HCT116 (cell line): ENCODE results near the gene STAMBPL1. TPM values are rescaled to one million over a fixed set of nuclear protein-coding genes. Genes with fewer than 3 reads are reported as not detected.

Source experiments
- ATAC-seq: fragments of 200-7000 bp; cut with Tn5 transposase; 2 replicates; pipeline ENCODE4 v1.9.1; 2020; ENCODE audit warnings: mild to moderate bottlenecking, moderate library complexity
- BruUV-seq: library from RNA; stranded (reverse); fragments of 400-500 nt; replicated peaks from 2 replicates; lab custom pipeline; 2021; lab: Mats Ljungman, UMichigan
- CTCF ChIA-PET: fragments of 300-600 bp; sonication (Branson Sonifier 250); formaldehyde crosslinking; loops from one replicate; lab custom pipeline; 2021; ENCODE audit warnings: antibody characterized with exemption; lab: Charles Lee
- POLR2A ChIA-PET: fragments of 300-600, 350-600 bp; sonication (Branson Sonifier 250); formaldehyde crosslinking; loops from one replicate; lab custom pipeline; 2021; ENCODE audit warnings: antibody characterized with exemption; lab: Charles Lee
- RAD21 ChIA-PET, 2 experiments: fragments of 300-600 bp; sonication (Branson Sonifier 250); formaldehyde crosslinking; loops; one replicate each; lab custom pipeline; 2023; ENCODE audit warnings: low total read pairs in 2 of 2; ENCODE audit not compliant: uncharacterized antibody in 2 of 2, unreplicated experiment in 2 of 2, low non-redundant PET in 1 of 2; lab: Charles Lee
- DNase-seq: peaks from one replicate; pipeline ENCODE4 v3.0.0-alpha.2; 2010; ENCODE audit warnings: low read depth, low spot score
- H2AFZ ChIP-seq: fragments of 200-600 bp; shearing (Covaris generic), sonication (generic); 2 replicates; pipeline ENCODE4 v1.6.1; 2017; ENCODE audit warnings: low read depth, mixed run types, mixed read lengths, antibody characterized with exemption, low read length; ENCODE audit not compliant: poor library complexity, severe bottlenecking
- H3K27ac ChIP-seq: 2 replicates; pipeline ENCODE4 v1.5.1; 2012; ENCODE audit warnings: low read depth, low read length
- H3K27me3 ChIP-seq: fragments of 200-600 bp; sonication (generic); 2 replicates; pipeline ENCODE4 v1.6.1; 2016; ENCODE audit warnings: mixed run types, low read length, mixed read lengths; ENCODE audit not compliant: insufficient read depth
- H3K36me3 ChIP-seq, 2 experiments: fragments of 200-500 bp in 1 of 2; fragments of 200-600 bp in 1 of 2; sonication (Bioruptor generic) in 1 of 2; sonication (generic) in 1 of 2; 2 replicates each; pipeline versions ENCODE4 v1.5.1 to v1.6.1; 2014 to 2016; ENCODE audit warnings: low read length in 2 of 2, inconsistent platforms in 1 of 2, mixed read lengths in 1 of 2, mixed run types in 1 of 2; ENCODE audit not compliant: insufficient read depth in 2 of 2, control insufficient read depth in 1 of 2
- H3K4me1 ChIP-seq, 2 experiments: fragments of 200-600 bp in 1 of 2; sonication (generic) in 1 of 2; 2 replicates each; pipeline versions ENCODE4 v1.5.1 to v1.6.1; 2012 to 2017; ENCODE audit warnings: low read length in 2 of 2, inconsistent platforms in 1 of 2, mild to moderate bottlenecking in 1 of 2, mixed read lengths in 1 of 2, mixed run types in 1 of 2, moderate library complexity in 1 of 2; ENCODE audit not compliant: insufficient read depth in 2 of 2, control insufficient read depth in 1 of 2
- H3K4me2 ChIP-seq: fragments of 200-600 bp; sonication (generic); 2 replicates; pipeline ENCODE4 v1.6.1; 2017; ENCODE audit warnings: mixed run types, low read length, mixed read lengths
- H3K4me3 ChIP-seq, 2 experiments: fragments of 200-600 bp in 1 of 2; sonication (generic) in 1 of 2; replicated peaks in 1 of 2; 2 replicates each; pipeline ENCODE4 v1.5.1; 2011 to 2016; ENCODE audit warnings: low read length in 2 of 2, control low read depth in 1 of 2, low read depth in 1 of 2, mild to moderate bottlenecking in 1 of 2, mixed read lengths in 1 of 2, mixed run types in 1 of 2
- H3K79me2 ChIP-seq: fragments of 200-600 bp; sonication (generic); 2 replicates; pipeline ENCODE4 v1.6.1; 2017; ENCODE audit warnings: mild to moderate bottlenecking, mixed run types, low read length, moderate library complexity, mixed read lengths; ENCODE audit not compliant: insufficient read depth
- H3K9ac ChIP-seq: fragments of 200-600 bp; sonication (generic); 2 replicates; pipeline ENCODE4 v1.6.1; 2016; ENCODE audit warnings: low read length, mixed read lengths
- H3K9me2 ChIP-seq: fragments of 200-600 bp; sonication (generic), shearing (Covaris generic); 2 replicates; pipeline ENCODE4 v1.6.1; 2017; ENCODE audit warnings: mixed run types, mild to moderate bottlenecking, moderate library complexity; ENCODE audit not compliant: insufficient read depth
- H3K9me3 ChIP-seq, 2 experiments: fragments of 200-500 bp in 1 of 2; fragments of 200-600 bp in 1 of 2; sonication (Bioruptor generic) in 1 of 2; sonication (generic) in 1 of 2; 2 replicates each; pipeline ENCODE4 v1.6.1; 2014 to 2017; ENCODE audit warnings: low read length in 2 of 2, mixed read lengths in 2 of 2, inconsistent platforms in 1 of 2, low read depth in 1 of 2, mild to moderate bottlenecking in 1 of 2, mixed run types in 1 of 2, moderate library complexity in 1 of 2; ENCODE audit not compliant: control insufficient read depth in 1 of 2, insufficient read depth in 1 of 2
- H4K20me1 ChIP-seq: fragments of 200-600 bp; sonication (generic), shearing (Covaris generic); 2 replicates; pipeline ENCODE4 v1.6.1; 2017; ENCODE audit warnings: mixed run types, mild to moderate bottlenecking, moderate library complexity; ENCODE audit not compliant: insufficient read depth
- ATF3 ChIP-seq: IDR thresholded peaks from 2 replicates; pipeline ENCODE4 v1.6.1; 2012
- CBX3 ChIP-seq: IDR thresholded peaks from 2 replicates; pipeline ENCODE4 v1.6.1; 2012; ENCODE audit warnings: low read depth
- CEBPB ChIP-seq: IDR thresholded peaks from 2 replicates; pipeline ENCODE4 v1.6.1; 2012; ENCODE audit warnings: low read depth
- CTCF ChIP-seq, 3 experiments: fragments of 200-600 bp in 1 of 3; sonication (generic) in 1 of 3; IDR thresholded peaks in 2 of 3; conservative IDR thresholded peaks in 1 of 3; 2 replicates each; pipeline ENCODE4 v1.5.1; 2012 to 2017; ENCODE audit warnings: low read depth in 2 of 3, low read length in 2 of 3, antibody characterized with exemption in 1 of 3, borderline replicate concordance in 1 of 3, control low read depth in 1 of 3, mild to moderate bottlenecking in 1 of 3, mixed read lengths in 1 of 3, mixed run types in 1 of 3, moderate library complexity in 1 of 3; ENCODE audit not compliant: insufficient read depth in 1 of 3
- ELF1 ChIP-seq: IDR thresholded peaks from 2 replicates; pipeline ENCODE4 v1.6.1; 2012; ENCODE audit warnings: low read depth, borderline replicate concordance
- EZH2phosphoT487 ChIP-seq: fragments of 200-600 bp; IDR thresholded peaks from 2 replicates; pipeline ENCODE4 v1.6.1; 2018; ENCODE audit warnings: antibody characterized with exemption, borderline replicate concordance
- FOSL1 ChIP-seq: IDR thresholded peaks from 2 replicates; pipeline ENCODE4 v1.6.1; 2012; ENCODE audit warnings: low read depth
- POLR2A ChIP-seq: IDR thresholded peaks from 2 replicates; pipeline ENCODE4 v1.7.0; 2011; ENCODE audit warnings: borderline replicate concordance; ENCODE audit not compliant: insufficient read depth, insufficient read length; ENCODE audit errors: extremely low read depth
- POLR2AphosphoS5 ChIP-seq: IDR thresholded peaks from 2 replicates; pipeline ENCODE4 v1.6.1; 2011; ENCODE audit warnings: mild to moderate bottlenecking, low read depth, low read length, moderate library complexity
- RAD21 ChIP-seq: IDR thresholded peaks from 2 replicates; pipeline ENCODE4 v1.6.1; 2012; ENCODE audit warnings: low read depth, mild to moderate bottlenecking
- SIN3A ChIP-seq: IDR thresholded peaks from 2 replicates; pipeline ENCODE4 v1.6.1; 2012; ENCODE audit warnings: low read depth
- SRF ChIP-seq: IDR thresholded peaks from 2 replicates; pipeline ENCODE4 v1.6.1; 2012; ENCODE audit warnings: low read depth
- TCF7L2 ChIP-seq: IDR thresholded peaks from 2 replicates; pipeline ENCODE4 v1.7.0; 2011; ENCODE audit warnings: borderline replicate concordance, inconsistent platforms; ENCODE audit not compliant: insufficient read depth, insufficient read length; ENCODE audit errors: extremely low read depth
- YY1 ChIP-seq: IDR thresholded peaks from 2 replicates; pipeline ENCODE4 v1.6.1; 2011; ENCODE audit warnings: low read length, low read depth, moderate library complexity, mild to moderate bottlenecking; ENCODE audit not compliant: insufficient replicate concordance; ENCODE audit errors: extremely low read depth
- ZNF274 ChIP-seq: fragments of 200-500 bp; sonication (Bioruptor generic); IDR thresholded peaks from 2 replicates; pipeline ENCODE4 v1.6.1; 2014; ENCODE audit warnings: mild to moderate bottlenecking, low read depth, low read length, inconsistent platforms
- intact Hi-C: fragments of 100-400 bp; cut with micrococcal nuclease; formaldehyde crosslinking; loops from 2 replicates; pipeline ENCODE4 v1.10.0; 2022
- total RNA-seq: library from RNA; stranded (reverse); gene quantifications from one replicate; pipeline ENCODE4 v1.2.1, GENCODE V29; 2021; ENCODE audit not compliant: unreplicated experiment
- TF ChIP-seq, protein P1 (sequence below): IDR thresholded peaks from 2 replicates; pipeline ENCODE4 v1.6.1; 2011; ENCODE audit warnings: mild to moderate bottlenecking, low read length, moderate library complexity; ENCODE audit not compliant: insufficient replicate concordance; ENCODE audit errors: extremely low read depth
- TF ChIP-seq, protein P2 (sequence below): IDR thresholded peaks from 2 replicates; pipeline ENCODE4 v1.6.1; 2012

STAMBPL1 gene
- total RNA-seq, 1 experiment from 2014 or later, result 11.0 TPM

GRCh38 chr10:88858491-88858890, 21.6 kb upstream of the STAMBPL1 start:
- ChIA-PET RAD21 (no interaction called here), POLR2A (no interaction called here)
- Histone ChIP-seq H3K4me3 (no peak overlapping the region), H3K4me1 (peaks cover 0 to 3% of the 10 kb centered on the region in 2 experiments; a peak in 1 of 4 replicates), H3K27me3 (no peaks in the 10 kb centered on the region), H3K9me2 (no peaks in the 10 kb centered on the region), H3K36me3 (no peaks in the 10 kb centered on the region), H3K9ac (no peak overlapping the region)
- no peak for DNase-seq
- no peak for TF ChIP-seq SIN3A
- no peak for TF ChIP-seq POLR2A
- no peak for TF ChIP-seq EZH2phosphoT487
- TF ChIP-seq, protein P1, sequence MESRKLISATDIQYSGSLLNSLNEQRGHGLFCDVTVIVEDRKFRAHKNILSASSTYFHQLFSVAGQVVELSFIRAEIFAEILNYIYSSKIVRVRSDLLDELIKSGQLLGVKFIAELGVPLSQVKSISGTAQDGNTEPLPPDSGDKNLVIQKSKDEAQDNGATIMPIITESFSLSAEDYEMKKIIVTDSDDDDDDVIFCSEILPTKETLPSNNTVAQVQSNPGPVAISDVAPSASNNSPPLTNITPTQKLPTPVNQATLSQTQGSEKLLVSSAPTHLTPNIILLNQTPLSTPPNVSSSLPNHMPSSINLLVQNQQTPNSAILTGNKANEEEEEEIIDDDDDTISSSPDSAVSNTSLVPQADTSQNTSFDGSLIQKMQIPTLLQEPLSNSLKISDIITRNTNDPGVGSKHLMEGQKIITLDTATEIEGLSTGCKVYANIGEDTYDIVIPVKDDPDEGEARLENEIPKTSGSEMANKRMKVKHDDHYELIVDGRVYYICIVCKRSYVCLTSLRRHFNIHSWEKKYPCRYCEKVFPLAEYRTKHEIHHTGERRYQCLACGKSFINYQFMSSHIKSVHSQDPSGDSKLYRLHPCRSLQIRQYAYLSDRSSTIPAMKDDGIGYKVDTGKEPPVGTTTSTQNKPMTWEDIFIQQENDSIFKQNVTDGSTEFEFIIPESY, result no peak
- no peak for TF ChIP-seq TCF7L2
- TF ChIP-seq YY1, result no peak
- no peak for TF ChIP-seq CEBPB
- no peak for TF ChIP-seq ATF3
- TF ChIP-seq POLR2AphosphoS5, result no peak
- TF ChIP-seq ELF1, result no peak
- TF ChIP-seq, protein P2, sequence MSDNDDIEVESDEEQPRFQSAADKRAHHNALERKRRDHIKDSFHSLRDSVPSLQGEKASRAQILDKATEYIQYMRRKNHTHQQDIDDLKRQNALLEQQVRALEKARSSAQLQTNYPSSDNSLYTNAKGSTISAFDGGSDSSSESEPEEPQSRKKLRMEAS, result no peak
- no peak for TF ChIP-seq ZNF274
- TF ChIP-seq RAD21, result no peak
- no peak for TF ChIP-seq CTCF (IDR thresholded peaks at IDR 0.05 in 2 of 3, conservative IDR thresholded peaks at IDR 0.05 in 1 of 3; ENCODE audit: borderline replicate concordance in 1 of 3, insufficient read depth in 1 of 3, low read depth in 2 of 3, low read length in 2 of 3)
- TF ChIP-seq FOSL1, result no peak
- TF ChIP-seq CBX3, result no peak
- TF ChIP-seq SRF, result no peak
- TF ChIP-seq, all 23 proteins: peak for 0
- H3K27ac ChIP-seq, result no peak overlapping the region
- ATAC-seq, result no peak
- intact Hi-C loops, result no loop called here
- H2AFZ ChIP-seq, result peak overlapping the region; percentile 61
- CTCF ChIA-PET, result no interaction called here
- H3K4me2 ChIP-seq, result no peak overlapping the region
- no peaks in the 10 kb centered on the region for H4K20me1 ChIP-seq
- no peaks in the 10 kb centered on the region for H3K9me3 ChIP-seq
- H3K79me2 ChIP-seq, result no peaks in the 10 kb centered on the region
- BruUV-seq, result no TSS peak
